Right lung (tissue), 10 donors: ENCODE measurements around the gene TACR2. TPM values are rescaled to one million over a fixed set of nuclear protein-coding genes. Genes with fewer than 3 reads are reported as not detected.

ENCODE experiments used
- DNase-seq, 2 donors: peaks; one replicate each; pipeline ENCODE4 v3.0.0-alpha.2; 2013
- long read RNA-seq, 8 donors: transcript quantifications; one replicate each; lab custom pipeline, GENCODE V29; 2026
- polyA plus RNA-seq, 5 donors: library from polyadenylated mRNA; unstranded; fragments of 120-200 nt; gene quantifications; one replicate each; pipeline versions ENCODE4 v1.2.1 to v1.2.3, GENCODE V29; 2013; ENCODE audit warnings: inconsistent platforms in 1 of 5, low replicate concordance in 1 of 5; ENCODE audit not compliant: insufficient read length in 5 of 5, insufficient read depth in 1 of 5

Gene TACR2
- 1 to 10 TPM in 1 of 5 donors, under 1 TPM in 4; 0.45 to 1.0 (median 0.57) TPM for polyA plus RNA-seq
- long read RNA-seq, donor 1, partial matches to known transcripts = 0 of 2 reads
- long read RNA-seq, donor 1, other reads (novel, unspliced or antisense) = 0 of 2 reads
- long read RNA-seq, donor 2 = 0 reads
- long read RNA-seq, donor 3, partial matches to known transcripts = 28 of 28 reads
- long read RNA-seq, donor 3, other reads (novel, unspliced or antisense) = 0 of 28 reads
- long read RNA-seq, donor 4, partial matches to known transcripts = 0 of 1 reads
- long read RNA-seq, donor 4, other reads (novel, unspliced or antisense) = 0 of 1 reads
- long read RNA-seq, donor 5 = 0 reads
- long read RNA-seq, donor 6 = 0 reads
- long read RNA-seq, donor 7 = 0 reads
- long read RNA-seq, donor 8 = 0 reads

GRCh38 chr10:69416695-69417094 lies at the start of gene TACR2:
TSS of gene TACR2 (minus strand) at chr10:69416918. CDS start at chr10:69416323, 595 bp downstream.
- DNase-seq = no peak

- no peak for DNase-seq
Observed at GRCh38 chr10:69466158-69466490, 49.4 kb upstream of the TACR2 start.

GRCh38 chr10:69465457-69466157 lies 48.9 kb upstream of the TACR2 start:
- no peak for DNase-seq

- DNase-seq = no peak
Observed at GRCh38 chr10:69464801-69465401, 48.2 kb upstream of the TACR2 start.

GRCh38 chr10:69464401-69464800 lies 47.7 kb upstream of the TACR2 start:
- no peak for DNase-seq

GRCh38 chr10:69463886-69464285 lies 47.2 kb upstream of the TACR2 start:
- no peak for DNase-seq

GRCh38 chr10:69461243-69462025 lies 44.7 kb upstream of the TACR2 start:
- no peak for DNase-seq

- DNase-seq = no peak
Observed at GRCh38 chr10:69460576-69461242, 44.0 kb upstream of the TACR2 start.

GRCh38 chr10:69459893-69460575 lies 43.3 kb upstream of the TACR2 start:
- no peak for DNase-seq

- no peak for DNase-seq
Observed at GRCh38 chr10:69459101-69459790, 42.5 kb upstream of the TACR2 start.

GRCh38 chr10:69458430-69459100 lies 41.8 kb upstream of the TACR2 start:
- no peak for DNase-seq

- no peak for DNase-seq
Observed at GRCh38 chr10:69457771-69458237, 41.1 kb upstream of the TACR2 start.

GRCh38 chr10:69456880-69457693 lies 40.4 kb upstream of the TACR2 start:
- no peak for DNase-seq

- no peak for DNase-seq
Observed at GRCh38 chr10:69455006-69455763, 38.5 kb upstream of the TACR2 start.

- no peak for DNase-seq
Observed at GRCh38 chr10:69453795-69454194, 37.1 kb upstream of the TACR2 start.

GRCh38 chr10:69452676-69453415 lies 36.1 kb upstream of the TACR2 start:
- no peak for DNase-seq

- DNase-seq = no peak
Observed at GRCh38 chr10:69451784-69452251, 35.1 kb upstream of the TACR2 start.
